ENCODE data around the gene APPL1. TPM values are rescaled to one million over a fixed set of nuclear protein-coding genes. Genes with fewer than 3 reads are reported as not detected.

Gene APPL1
- total and polyA plus RNA-seq, 9 of the 15 experiments (the other 6 are each of a cell fraction or from before 2014, with no cell fraction given), result 2.8 to 12.3 (median 7.1) TPM

- CTCF ChIA-PET (ENCODE audit: low intra/inter-chr PET ratio), result no interaction called here
- H3K4me2 ChIP-seq (ENCODE audit: insufficient read depth, low read length), result no peak overlapping the region
- no peaks in the 10 kb centered on the region for H3K79me2 ChIP-seq (ENCODE audit: control insufficient read depth, insufficient read depth, low read length)
- FAIRE-seq, result no peak
- 61% methylated on average over 3 of the region's 3 CpGs for WGBS (ENCODE audit: insufficient coverage, low coverage, missing lambda C conversion rate)
- H3K27me3 ChIP-seq (ENCODE audit: control insufficient read depth in 2 of 2, insufficient read depth in 2 of 2, low read length in 2 of 2), result no peaks in the 10 kb centered on the region
- H3K9me1 ChIP-seq (ENCODE audit: control insufficient read depth, insufficient read depth, low read length), result no peaks in the 10 kb centered on the region
- TF ChIP-seq GABPB1 (CRISPR knock-in tag; IDR thresholded peaks at IDR 0.05) (no peak), STAT6 (CRISPR knock-in tag; IDR thresholded peaks at IDR 0.05) (no peak), FIP1L1 (IDR thresholded peaks at IDR 0.05; ENCODE audit: low read depth, low read length, poor library complexity, severe bottlenecking) (no peak), ZBTB49 (CRISPR knock-in tag; IDR thresholded peaks at IDR 0.05; ENCODE audit: borderline replicate concordance) (no peak), NCOA2 (IDR thresholded peaks at IDR 0.05; ENCODE audit: partially characterized antibody in 2 of 2) (no peak), ELK3 (CRISPR knock-in tag; IDR thresholded peaks at IDR 0.05) (no peak), JUNB (CRISPR knock-in tag; conservative IDR thresholded peaks at IDR 0.05) (no peak), ZNF740 (CRISPR knock-in tag; IDR thresholded peaks at IDR 0.05) (no peak), ZNF740 (tag; IDR thresholded peaks at IDR 0.05) (no peak), CHD2 (IDR thresholded peaks at IDR 0.05; ENCODE audit: low read depth, low read length) (no peak), CEBPZ (IDR thresholded peaks at IDR 0.05; ENCODE audit: borderline replicate concordance, low read depth, low read length) (no peak)
- no peak for ATAC-seq
- no peaks in the 10 kb centered on the region for H3K9me3 ChIP-seq (replicated peaks; ENCODE audit: control insufficient read depth, insufficient read depth, low read depth, low read length)
- in situ Hi-C loops (cut with MboI) (no loop called here), intact Hi-C loops (cut with micrococcal nuclease) (no loop called here)
- H3K36me3 ChIP-seq (ENCODE audit: control insufficient read depth, insufficient read depth, low read length), result peaks cover 12% of the 10 kb centered on the region; the same call in 1 of the 3 replicates
- H4K20me1 ChIP-seq (replicated peaks; ENCODE audit: control insufficient read depth, insufficient read depth, low read length), result no peaks in the 10 kb centered on the region
- BruUV-seq (replicated peaks), result no TSS peak
- no peak overlapping the region for H3K4me3 ChIP-seq
- POLR2A ChIA-PET, result no interaction called here
- H2AFZ ChIP-seq (ENCODE audit: low read depth, low read length), result no peak overlapping the region
- H3K4me1 ChIP-seq (replicated peaks in 1 of 2; ENCODE audit: control insufficient read depth in 2 of 2, insufficient read depth in 2 of 2, low read length in 2 of 2), result no peaks in the 10 kb centered on the region
- DNase-seq (ENCODE audit: extremely low read depth in 1 of 4, low spot score in 3 of 4), result no peak
- H3K27ac ChIP-seq (ENCODE audit: extremely low read depth, low read depth, low read length), result no peak overlapping the region
- H3K9ac ChIP-seq (ENCODE audit: insufficient read depth in 1 of 2, low read depth in 2 of 2, low read length in 2 of 2), result no peak overlapping the region
Measured at GRCh38 chr3:57261929-57262328, 34.4 kb downstream of the APPL1 start.

Measured in K562 (cell line).